WTC11 (cell line): ENCODE data around the gene CEP85L. TPM values are rescaled to one million over a fixed set of nuclear protein-coding genes. Genes with fewer than 3 reads are reported as not detected.

Source experiments
- ATAC-seq: fragments of 200-7000 bp; cut with Tn5 transposase; 2 replicates; pipeline ENCODE4 v1.10.0; 2021; ENCODE audit warnings: mild to moderate bottlenecking, moderate library complexity
- CTCF ChIA-PET: fragments of 300-600 bp; sonication (Branson Sonifier 250); formaldehyde crosslinking; loops from one replicate; lab custom pipeline; 2021; ENCODE audit warnings: antibody characterized with exemption; lab: Charles Lee
- POLR2A ChIA-PET: fragments of 350-600 bp; sonication (Branson Sonifier 250); formaldehyde crosslinking; loops from one replicate; lab custom pipeline; 2021; ENCODE audit warnings: antibody characterized with exemption; lab: Charles Lee
- DNase-seq: peaks from one replicate; pipeline ENCODE4 v3.0.0; 2021; ENCODE audit warnings: low spot score
- H3K27ac Mint-ChIP-seq: 2 replicates; pipeline ENCODE4 v1.8.0; 2021; ENCODE audit warnings: mixed read lengths
- H3K27me3 Mint-ChIP-seq: 2 replicates; pipeline ENCODE4 v1.8.0; 2021; ENCODE audit warnings: low read depth, mild to moderate bottlenecking, moderate library complexity, mixed read lengths
- H3K36me3 Mint-ChIP-seq: 2 replicates; pipeline ENCODE4 v1.8.0; 2021; ENCODE audit warnings: mixed read lengths
- H3K4me1 Mint-ChIP-seq: 2 replicates; pipeline ENCODE4 v1.8.0; 2022; ENCODE audit warnings: mixed read lengths
- H3K4me3 Mint-ChIP-seq: 2 replicates; pipeline ENCODE4 v1.8.0; 2021; ENCODE audit warnings: mild to moderate bottlenecking, moderate library complexity, mixed read lengths
- H3K9me3 Mint-ChIP-seq: 2 replicates; pipeline ENCODE4 v1.8.0; 2021; ENCODE audit warnings: mixed read lengths
- CBFB ChIP-seq: sonication (generic); formaldehyde crosslinking; IDR thresholded peaks from 2 replicates; pipeline ENCODE4 v1.8.1; 2022; ENCODE audit warnings: mild to moderate bottlenecking, low read depth, missing genetic modification reagents
- FOXK1 ChIP-seq: sonication (generic); formaldehyde crosslinking; IDR thresholded peaks from 2 replicates; pipeline ENCODE4 v1.8.0; 2022; ENCODE audit warnings: mild to moderate bottlenecking, moderate library complexity, missing genetic modification reagents
- GABPB1 ChIP-seq: sonication (generic); formaldehyde crosslinking; IDR thresholded peaks from 2 replicates; pipeline ENCODE4 v1.8.1; 2023; ENCODE audit warnings: mild to moderate bottlenecking, missing genetic modification reagents
- GRHL2 ChIP-seq: fragments of 250-450 bp; sonication (Bioruptor Pico); IDR thresholded peaks from 2 replicates; pipeline ENCODE4 v1.8.0; 2022; ENCODE audit warnings: mild to moderate bottlenecking, moderate library complexity; ENCODE audit not compliant: insufficient replicate concordance, severe bottlenecking
- JAZF1 ChIP-seq: fragments of 250-450 bp; sonication (Bioruptor Pico); IDR thresholded peaks from 2 replicates; pipeline ENCODE4 v1.9.0; 2021; ENCODE audit warnings: moderate library complexity, mild to moderate bottlenecking, inconsistent platforms
- ZNF121 ChIP-seq: sonication (generic); formaldehyde crosslinking; IDR thresholded peaks from 2 replicates; pipeline ENCODE4 v1.8.0; 2023; ENCODE audit warnings: missing genetic modification reagents
- ZNF396 ChIP-seq: fragments of 250-450 bp; sonication (Bioruptor Pico); IDR thresholded peaks from 2 replicates; pipeline ENCODE4 v1.8.0; 2021; ENCODE audit warnings: mild to moderate bottlenecking, moderate library complexity, borderline replicate concordance
- ZNF671 ChIP-seq: fragments of 250-450 bp; sonication (Bioruptor Pico); IDR thresholded peaks from 2 replicates; pipeline ENCODE4 v1.8.0; 2021; ENCODE audit warnings: mild to moderate bottlenecking
- total RNA-seq: library from RNA; stranded (reverse); gene quantifications from 3 replicates; pipeline ENCODE4 v1.2.3, GENCODE V29; 2021
- TF ChIP-seq, protein P1 (sequence below): sonication (generic); formaldehyde crosslinking; IDR thresholded peaks from 2 replicates; pipeline ENCODE4 v1.8.0; 2023; ENCODE audit warnings: missing genetic modification reagents, mild to moderate bottlenecking, borderline replicate concordance
- TF ChIP-seq, protein P2 (sequence below): sonication (generic); formaldehyde crosslinking; IDR thresholded peaks from 2 replicates; pipeline ENCODE4 v1.8.1; 2022; ENCODE audit warnings: mild to moderate bottlenecking, missing genetic modification reagents, moderate library complexity, borderline replicate concordance
- TF ChIP-seq, protein P3 (sequence below): sonication (generic); formaldehyde crosslinking; IDR thresholded peaks from 2 replicates; pipeline ENCODE4 v1.8.0; 2023; ENCODE audit warnings: missing genetic modification reagents
- TF ChIP-seq, protein P4 (sequence below): sonication (generic); formaldehyde crosslinking; IDR thresholded peaks from 2 replicates; pipeline ENCODE4 v1.8.1; 2023; ENCODE audit warnings: mild to moderate bottlenecking, missing genetic modification reagents, moderate library complexity
- TF ChIP-seq, protein P5 (sequence below): sonication (generic); formaldehyde crosslinking; IDR thresholded peaks from 2 replicates; pipeline ENCODE4 v1.8.1; 2022; ENCODE audit warnings: mild to moderate bottlenecking, moderate library complexity, missing genetic modification reagents
- TF ChIP-seq, protein P6 (sequence below): sonication (generic); formaldehyde crosslinking; IDR thresholded peaks from 2 replicates; pipeline ENCODE4 v1.8.0; 2022; ENCODE audit warnings: mild to moderate bottlenecking, missing genetic modification reagents
- TF ChIP-seq, protein P7 (sequence below): sonication (generic); formaldehyde crosslinking; IDR thresholded peaks from 2 replicates; pipeline ENCODE4 v1.8.1; 2022; ENCODE audit warnings: low read depth, mild to moderate bottlenecking, moderate library complexity, missing genetic modification reagents, borderline replicate concordance
- TF ChIP-seq, protein P8 (sequence below): sonication (generic); formaldehyde crosslinking; IDR thresholded peaks from 2 replicates; pipeline ENCODE4 v1.8.1; 2023; ENCODE audit warnings: mild to moderate bottlenecking, missing genetic modification reagents, moderate library complexity

CEP85L gene
- total RNA-seq, 1 experiment from 2014 or later: 32.5 TPM

DNA sequence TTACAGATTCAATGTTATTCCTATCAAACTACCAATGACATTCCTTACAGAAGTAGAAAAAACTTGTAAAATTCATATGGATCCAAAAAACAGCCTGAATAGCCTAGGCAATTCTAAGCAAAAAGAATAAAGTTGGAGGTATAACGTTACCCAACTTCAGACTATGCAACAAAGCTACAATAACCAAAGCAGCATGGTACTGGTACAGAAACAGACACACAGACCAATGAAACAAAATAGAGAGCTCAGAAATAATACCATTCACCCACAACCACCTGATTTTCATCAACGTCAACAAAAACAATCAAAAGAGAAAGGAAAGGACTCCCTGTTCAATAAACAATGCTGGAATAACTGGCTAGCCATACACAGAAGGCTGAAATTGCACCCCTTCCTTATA, 120.4 kb downstream of the CEP85L start (continued):
- TF ChIP-seq ZNF671 (no peak), ZNF121 (CRISPR knock-in tag) (no peak), GABPB1 (CRISPR knock-in tag) (no peak), FOXK1 (CRISPR knock-in tag) (no peak), ZNF396 (CRISPR knock-in tag) (no peak)
- TF ChIP-seq, protein P1, sequence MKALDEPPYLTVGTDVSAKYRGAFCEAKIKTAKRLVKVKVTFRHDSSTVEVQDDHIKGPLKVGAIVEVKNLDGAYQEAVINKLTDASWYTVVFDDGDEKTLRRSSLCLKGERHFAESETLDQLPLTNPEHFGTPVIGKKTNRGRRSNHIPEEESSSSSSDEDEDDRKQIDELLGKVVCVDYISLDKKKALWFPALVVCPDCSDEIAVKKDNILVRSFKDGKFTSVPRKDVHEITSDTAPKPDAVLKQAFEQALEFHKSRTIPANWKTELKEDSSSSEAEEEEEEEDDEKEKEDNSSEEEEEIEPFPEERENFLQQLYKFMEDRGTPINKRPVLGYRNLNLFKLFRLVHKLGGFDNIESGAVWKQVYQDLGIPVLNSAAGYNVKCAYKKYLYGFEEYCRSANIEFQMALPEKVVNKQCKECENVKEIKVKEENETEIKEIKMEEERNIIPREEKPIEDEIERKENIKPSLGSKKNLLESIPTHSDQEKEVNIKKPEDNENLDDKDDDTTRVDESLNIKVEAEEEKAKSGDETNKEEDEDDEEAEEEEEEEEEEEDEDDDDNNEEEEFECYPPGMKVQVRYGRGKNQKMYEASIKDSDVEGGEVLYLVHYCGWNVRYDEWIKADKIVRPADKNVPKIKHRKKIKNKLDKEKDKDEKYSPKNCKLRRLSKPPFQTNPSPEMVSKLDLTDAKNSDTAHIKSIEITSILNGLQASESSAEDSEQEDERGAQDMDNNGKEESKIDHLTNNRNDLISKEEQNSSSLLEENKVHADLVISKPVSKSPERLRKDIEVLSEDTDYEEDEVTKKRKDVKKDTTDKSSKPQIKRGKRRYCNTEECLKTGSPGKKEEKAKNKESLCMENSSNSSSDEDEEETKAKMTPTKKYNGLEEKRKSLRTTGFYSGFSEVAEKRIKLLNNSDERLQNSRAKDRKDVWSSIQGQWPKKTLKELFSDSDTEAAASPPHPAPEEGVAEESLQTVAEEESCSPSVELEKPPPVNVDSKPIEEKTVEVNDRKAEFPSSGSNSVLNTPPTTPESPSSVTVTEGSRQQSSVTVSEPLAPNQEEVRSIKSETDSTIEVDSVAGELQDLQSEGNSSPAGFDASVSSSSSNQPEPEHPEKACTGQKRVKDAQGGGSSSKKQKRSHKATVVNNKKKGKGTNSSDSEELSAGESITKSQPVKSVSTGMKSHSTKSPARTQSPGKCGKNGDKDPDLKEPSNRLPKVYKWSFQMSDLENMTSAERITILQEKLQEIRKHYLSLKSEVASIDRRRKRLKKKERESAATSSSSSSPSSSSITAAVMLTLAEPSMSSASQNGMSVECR (CRISPR knock-in tag): no peak
- TF ChIP-seq, protein P2, sequence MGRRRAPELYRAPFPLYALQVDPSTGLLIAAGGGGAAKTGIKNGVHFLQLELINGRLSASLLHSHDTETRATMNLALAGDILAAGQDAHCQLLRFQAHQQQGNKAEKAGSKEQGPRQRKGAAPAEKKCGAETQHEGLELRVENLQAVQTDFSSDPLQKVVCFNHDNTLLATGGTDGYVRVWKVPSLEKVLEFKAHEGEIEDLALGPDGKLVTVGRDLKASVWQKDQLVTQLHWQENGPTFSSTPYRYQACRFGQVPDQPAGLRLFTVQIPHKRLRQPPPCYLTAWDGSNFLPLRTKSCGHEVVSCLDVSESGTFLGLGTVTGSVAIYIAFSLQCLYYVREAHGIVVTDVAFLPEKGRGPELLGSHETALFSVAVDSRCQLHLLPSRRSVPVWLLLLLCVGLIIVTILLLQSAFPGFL: no peak
- TF ChIP-seq, protein P3, sequence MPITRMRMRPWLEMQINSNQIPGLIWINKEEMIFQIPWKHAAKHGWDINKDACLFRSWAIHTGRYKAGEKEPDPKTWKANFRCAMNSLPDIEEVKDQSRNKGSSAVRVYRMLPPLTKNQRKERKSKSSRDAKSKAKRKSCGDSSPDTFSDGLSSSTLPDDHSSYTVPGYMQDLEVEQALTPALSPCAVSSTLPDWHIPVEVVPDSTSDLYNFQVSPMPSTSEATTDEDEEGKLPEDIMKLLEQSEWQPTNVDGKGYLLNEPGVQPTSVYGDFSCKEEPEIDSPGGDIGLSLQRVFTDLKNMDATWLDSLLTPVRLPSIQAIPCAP: no peak

DNA sequence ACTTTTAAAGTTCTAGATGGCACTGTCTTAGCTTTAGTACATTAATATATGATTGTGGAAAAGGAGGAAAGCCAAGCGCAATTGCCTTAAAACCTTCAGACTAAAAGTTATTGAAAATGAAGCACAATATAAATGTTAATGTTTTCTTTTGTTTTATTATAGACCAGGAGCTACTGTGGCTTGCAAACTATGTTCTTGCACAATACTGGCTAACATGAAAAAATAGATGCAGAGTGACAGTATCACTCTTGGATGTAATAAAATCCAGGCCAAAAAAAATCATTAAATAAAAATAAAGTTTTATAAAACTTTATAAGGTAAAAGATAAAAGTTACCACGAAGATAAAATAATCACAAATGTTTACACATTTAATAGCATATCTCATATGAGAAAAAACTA, 121.6 kb downstream of the CEP85L start:
- H3K36me3 Mint-ChIP-seq: 0 out of 2 replicates have a peak, but pooled peaks cover 2% of the 10 kb centered on the region
- DNase-seq: no peak
- no peaks in the 10 kb centered on the region for H3K27me3 Mint-ChIP-seq
- CTCF ChIA-PET: no interaction called here
- ATAC-seq: no peak
- no peak overlapping the region for H3K4me3 Mint-ChIP-seq
- no peak overlapping the region for H3K27ac Mint-ChIP-seq
- POLR2A ChIA-PET: no interaction called here
- no peak for TF ChIP-seq CBFB (CRISPR knock-in tag)
- TF ChIP-seq JAZF1 (CRISPR knock-in tag): no peak
- TF ChIP-seq, protein P4, sequence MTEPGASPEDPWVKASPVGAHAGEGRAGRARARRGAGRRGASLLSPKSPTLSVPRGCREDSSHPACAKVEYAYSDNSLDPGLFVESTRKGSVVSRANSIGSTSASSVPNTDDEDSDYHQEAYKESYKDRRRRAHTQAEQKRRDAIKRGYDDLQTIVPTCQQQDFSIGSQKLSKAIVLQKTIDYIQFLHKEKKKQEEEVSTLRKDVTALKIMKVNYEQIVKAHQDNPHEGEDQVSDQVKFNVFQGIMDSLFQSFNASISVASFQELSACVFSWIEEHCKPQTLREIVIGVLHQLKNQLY (CRISPR knock-in tag): no peak
- TF ChIP-seq ZNF671: no peak
- TF ChIP-seq, protein P5, sequence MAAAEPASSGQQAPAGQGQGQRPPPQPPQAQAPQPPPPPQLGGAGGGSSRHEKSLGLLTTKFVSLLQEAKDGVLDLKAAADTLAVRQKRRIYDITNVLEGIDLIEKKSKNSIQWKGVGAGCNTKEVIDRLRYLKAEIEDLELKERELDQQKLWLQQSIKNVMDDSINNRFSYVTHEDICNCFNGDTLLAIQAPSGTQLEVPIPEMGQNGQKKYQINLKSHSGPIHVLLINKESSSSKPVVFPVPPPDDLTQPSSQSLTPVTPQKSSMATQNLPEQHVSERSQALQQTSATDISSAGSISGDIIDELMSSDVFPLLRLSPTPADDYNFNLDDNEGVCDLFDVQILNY (CRISPR knock-in tag): no peak
- TF ChIP-seq, protein P6, sequence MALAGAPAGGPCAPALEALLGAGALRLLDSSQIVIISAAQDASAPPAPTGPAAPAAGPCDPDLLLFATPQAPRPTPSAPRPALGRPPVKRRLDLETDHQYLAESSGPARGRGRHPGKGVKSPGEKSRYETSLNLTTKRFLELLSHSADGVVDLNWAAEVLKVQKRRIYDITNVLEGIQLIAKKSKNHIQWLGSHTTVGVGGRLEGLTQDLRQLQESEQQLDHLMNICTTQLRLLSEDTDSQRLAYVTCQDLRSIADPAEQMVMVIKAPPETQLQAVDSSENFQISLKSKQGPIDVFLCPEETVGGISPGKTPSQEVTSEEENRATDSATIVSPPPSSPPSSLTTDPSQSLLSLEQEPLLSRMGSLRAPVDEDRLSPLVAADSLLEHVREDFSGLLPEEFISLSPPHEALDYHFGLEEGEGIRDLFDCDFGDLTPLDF (CRISPR knock-in tag): no peak
- TF ChIP-seq GRHL2 (CRISPR knock-in tag): no peak
- TF ChIP-seq, protein P7, sequence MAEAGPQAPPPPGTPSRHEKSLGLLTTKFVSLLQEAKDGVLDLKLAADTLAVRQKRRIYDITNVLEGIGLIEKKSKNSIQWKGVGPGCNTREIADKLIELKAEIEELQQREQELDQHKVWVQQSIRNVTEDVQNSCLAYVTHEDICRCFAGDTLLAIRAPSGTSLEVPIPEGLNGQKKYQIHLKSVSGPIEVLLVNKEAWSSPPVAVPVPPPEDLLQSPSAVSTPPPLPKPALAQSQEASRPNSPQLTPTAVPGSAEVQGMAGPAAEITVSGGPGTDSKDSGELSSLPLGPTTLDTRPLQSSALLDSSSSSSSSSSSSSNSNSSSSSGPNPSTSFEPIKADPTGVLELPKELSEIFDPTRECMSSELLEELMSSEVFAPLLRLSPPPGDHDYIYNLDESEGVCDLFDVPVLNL (CRISPR knock-in tag): no peak
- TF ChIP-seq, protein P8, sequence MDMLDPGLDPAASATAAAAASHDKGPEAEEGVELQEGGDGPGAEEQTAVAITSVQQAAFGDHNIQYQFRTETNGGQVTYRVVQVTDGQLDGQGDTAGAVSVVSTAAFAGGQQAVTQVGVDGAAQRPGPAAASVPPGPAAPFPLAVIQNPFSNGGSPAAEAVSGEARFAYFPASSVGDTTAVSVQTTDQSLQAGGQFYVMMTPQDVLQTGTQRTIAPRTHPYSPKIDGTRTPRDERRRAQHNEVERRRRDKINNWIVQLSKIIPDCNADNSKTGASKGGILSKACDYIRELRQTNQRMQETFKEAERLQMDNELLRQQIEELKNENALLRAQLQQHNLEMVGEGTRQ (CRISPR knock-in tag): no peak
- TF ChIP-seq, all 79 proteins: peak for 0
- peaks cover 18% of the 10 kb centered on the region for H3K4me1 Mint-ChIP-seq
- H3K9me3 Mint-ChIP-seq: peaks cover 13% of the 10 kb centered on the region
